ENCODE results near the gene AK2. TPM values are rescaled to one million over a fixed set of nuclear protein-coding genes. Genes with fewer than 3 reads are reported as not detected.
A peak's percentile ranks its signal among the peaks of the same experiment; 100 is the strongest.

AK2 gene
- total and polyA plus RNA-seq, 2 donors (not counting 1 experiment from before 2014, with no cell fraction given): 62.6 to 141 TPM

- peaks cover 12% of the 10 kb centered on the region for H3K4me1 ChIP-seq (ENCODE audit: control insufficient read depth, extremely low read depth, insufficient read depth, low read length)
- TF ChIP-seq CTCF (conservative IDR thresholded peaks at IDR 0.05 in 1 of 2, IDR thresholded peaks at IDR 0.05 in 1 of 2; ENCODE audit: low read depth in 1 of 2, low read length in 2 of 2) (no peak), EZH2 (IDR thresholded peaks at IDR 0.05; ENCODE audit: low read length, missing control alignments) (no peak)
- no peaks in the 10 kb centered on the region for H3K36me3 ChIP-seq (ENCODE audit: control insufficient read depth, insufficient read depth, low read length)
- no peaks in the 10 kb centered on the region for H4K20me1 ChIP-seq (ENCODE audit: control insufficient read depth, extremely low read depth, insufficient read depth, low read length)
- DNase-seq (ENCODE audit: low read depth in 2 of 2): no peak
- H3K79me2 ChIP-seq (ENCODE audit: control insufficient read depth, insufficient read depth, low read length): peaks cover 25% of the 10 kb centered on the region
- no peak overlapping the region for H3K27ac ChIP-seq (ENCODE audit: insufficient read depth, low read length)
- H3K27me3 ChIP-seq (ENCODE audit: control insufficient read depth, insufficient read depth, low read length): no peaks in the 10 kb centered on the region
- peak overlapping the region; percentile 77 for H3K4me2 ChIP-seq (ENCODE audit: extremely low read depth, insufficient read depth, low read length)
- H3K4me3 ChIP-seq (replicated peaks in 1 of 4; ENCODE audit: control extremely low read depth in 1 of 4, insufficient read depth in 1 of 4, low read depth in 3 of 4, low read length in 4 of 4): peak overlapping the region in 3 of 4 experiments; percentile 33 to 79 (median 73)
- no peaks in the 10 kb centered on the region for H3K9me3 ChIP-seq (ENCODE audit: control insufficient read depth, insufficient read depth, low read depth, low read length)
- peak overlapping the region; percentile 95 for H2AFZ ChIP-seq (ENCODE audit: low read length)
- no peak overlapping the region for H3K9ac ChIP-seq (ENCODE audit: insufficient read depth, low read length)
These were observed 71.4 kb downstream of the AK2 start for GRCh38 chr1:32965251-32965747.

- H3K9ac ChIP-seq (ENCODE audit: insufficient read depth, low read length): peak within 1 kb of the TSS; percentile 75
- H2AFZ ChIP-seq (ENCODE audit: low read length): peak within 1 kb of the TSS; percentile 95
- peak within 1 kb of the TSS; percentile 81 for H3K4me2 ChIP-seq (ENCODE audit: extremely low read depth, insufficient read depth, low read length)
- no peaks in the 10 kb centered on the region for H3K36me3 ChIP-seq (ENCODE audit: control insufficient read depth, insufficient read depth, low read length)
- H4K20me1 ChIP-seq (ENCODE audit: control insufficient read depth, extremely low read depth, insufficient read depth, low read length): no peaks in the 10 kb centered on the region
- peak within 1 kb of the TSS; percentile 73 to 80 (median 76) for H3K4me3 ChIP-seq (replicated peaks in 1 of 4; ENCODE audit: control extremely low read depth in 1 of 4, insufficient read depth in 1 of 4, low read depth in 3 of 4, low read length in 4 of 4)
- H3K9me3 ChIP-seq (ENCODE audit: control insufficient read depth, insufficient read depth, low read depth, low read length): no peaks in the 10 kb centered on the region
- peak within 1 kb of the TSS; percentile 56 for H3K27ac ChIP-seq (ENCODE audit: insufficient read depth, low read length)
- TF ChIP-seq CTCF (conservative IDR thresholded peaks at IDR 0.05 in 1 of 2, IDR thresholded peaks at IDR 0.05 in 1 of 2; ENCODE audit: low read depth in 1 of 2, low read length in 2 of 2) (no peak), EZH2 (IDR thresholded peaks at IDR 0.05; ENCODE audit: low read length, missing control alignments) (no peak)
- no peaks in the 10 kb centered on the region for H3K27me3 ChIP-seq (ENCODE audit: control insufficient read depth, insufficient read depth, low read length)
- peaks cover 28% of the 10 kb centered on the region for H3K79me2 ChIP-seq (ENCODE audit: control insufficient read depth, insufficient read depth, low read length)
- H3K4me1 ChIP-seq (ENCODE audit: control insufficient read depth, extremely low read depth, insufficient read depth, low read length): peaks cover 12% of the 10 kb centered on the region
- peak; percentile 90 to 91 for DNase-seq (ENCODE audit: low read depth in 2 of 2)
These were observed 72.0 kb downstream of the AK2 start, which contains the start of gene RNF19B for GRCh38 chr1:32964461-32965250. Gene RNF19B (minus strand): TSS chr1:32964809. CDS start chr1:32964685, 124 bp downstream.

- Histone ChIP-seq H2AFZ (ENCODE audit: low read length) (peak overlapping the region; percentile 83), H3K79me2 (ENCODE audit: control insufficient read depth, insufficient read depth, low read length) (peaks cover 31% of the 10 kb centered on the region), H3K27me3 (ENCODE audit: control insufficient read depth, insufficient read depth, low read length) (no peaks in the 10 kb centered on the region), H3K4me2 (ENCODE audit: extremely low read depth, insufficient read depth, low read length) (peak overlapping the region; percentile 81), H3K9ac (ENCODE audit: insufficient read depth, low read length) (peak overlapping the region; percentile 64), H3K36me3 (ENCODE audit: control insufficient read depth, insufficient read depth, low read length) (no peaks in the 10 kb centered on the region), H4K20me1 (ENCODE audit: control insufficient read depth, extremely low read depth, insufficient read depth, low read length) (no peaks in the 10 kb centered on the region), H3K27ac (ENCODE audit: insufficient read depth, low read length) (peak overlapping the region; percentile 30), H3K9me3 (ENCODE audit: control insufficient read depth, insufficient read depth, low read depth, low read length) (no peaks in the 10 kb centered on the region), H3K4me3 (replicated peaks in 1 of 4; ENCODE audit: control extremely low read depth in 1 of 4, insufficient read depth in 1 of 4, low read depth in 3 of 4, low read length in 4 of 4) (peak overlapping the region; percentile 66 to 80 (median 76)), H3K4me1 (ENCODE audit: control insufficient read depth, extremely low read depth, insufficient read depth, low read length) (peaks cover 12% of the 10 kb centered on the region)
- TF ChIP-seq CTCF (conservative IDR thresholded peaks at IDR 0.05 in 1 of 2, IDR thresholded peaks at IDR 0.05 in 1 of 2; ENCODE audit: low read depth in 1 of 2, low read length in 2 of 2) (no peak), EZH2 (IDR thresholded peaks at IDR 0.05; ENCODE audit: low read length, missing control alignments) (no peak)
- DNase-seq (ENCODE audit: low read depth in 2 of 2): peak; percentile 22 to 54
These were observed 72.8 kb downstream of the AK2 start for GRCh38 chr1:32963746-32964460.

Measured in fibroblast of lung (primary cell).